Measurements from ENCODE around the gene SPSB3.

Gene SPSB3

DNA sequence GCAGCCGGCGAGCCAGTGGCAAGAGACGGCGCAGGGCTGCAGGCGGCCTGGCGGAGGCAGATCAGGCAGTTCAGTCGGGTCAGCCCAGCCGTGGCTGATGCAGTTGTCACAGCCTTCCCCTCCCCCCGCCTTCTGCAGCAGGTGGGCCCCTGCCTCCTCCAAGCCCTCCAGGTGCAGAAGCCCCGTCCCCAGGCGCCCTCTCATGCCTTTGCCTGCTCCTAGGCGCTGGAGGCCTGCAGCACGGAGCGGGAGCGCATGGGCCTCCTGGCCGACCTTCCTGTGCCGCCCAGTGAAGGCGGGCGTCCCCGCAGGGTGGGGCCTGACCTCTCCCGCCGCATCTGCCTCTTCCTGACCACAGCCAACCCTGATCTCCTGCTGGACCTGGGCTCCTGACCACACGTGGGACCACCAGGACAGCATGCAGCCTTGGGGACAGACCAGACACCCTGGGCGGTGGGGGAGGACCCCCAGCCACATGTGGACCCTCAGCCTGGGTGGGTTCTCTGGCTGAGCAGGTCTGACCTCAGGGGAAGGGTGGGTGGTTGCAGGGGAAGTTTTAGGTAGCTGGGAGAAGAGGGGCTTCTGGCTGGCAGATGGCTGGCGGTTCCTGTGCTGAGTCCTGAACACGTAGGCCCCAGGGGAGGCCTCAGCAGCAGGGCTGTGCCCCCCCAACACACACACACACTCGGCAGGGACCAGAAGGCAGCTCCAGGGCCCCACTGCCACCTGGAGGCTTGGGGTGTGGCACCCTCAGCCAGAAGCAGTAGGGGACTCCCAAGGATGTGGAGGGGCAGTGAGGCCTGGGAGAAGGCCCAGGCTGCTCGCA is 6.3 kb downstream of the SPSB3 start:
- in situ Hi-C loops (cut with MboI; ENCODE audit: low sequenced_read_pairs), result no loop called here

DNA sequence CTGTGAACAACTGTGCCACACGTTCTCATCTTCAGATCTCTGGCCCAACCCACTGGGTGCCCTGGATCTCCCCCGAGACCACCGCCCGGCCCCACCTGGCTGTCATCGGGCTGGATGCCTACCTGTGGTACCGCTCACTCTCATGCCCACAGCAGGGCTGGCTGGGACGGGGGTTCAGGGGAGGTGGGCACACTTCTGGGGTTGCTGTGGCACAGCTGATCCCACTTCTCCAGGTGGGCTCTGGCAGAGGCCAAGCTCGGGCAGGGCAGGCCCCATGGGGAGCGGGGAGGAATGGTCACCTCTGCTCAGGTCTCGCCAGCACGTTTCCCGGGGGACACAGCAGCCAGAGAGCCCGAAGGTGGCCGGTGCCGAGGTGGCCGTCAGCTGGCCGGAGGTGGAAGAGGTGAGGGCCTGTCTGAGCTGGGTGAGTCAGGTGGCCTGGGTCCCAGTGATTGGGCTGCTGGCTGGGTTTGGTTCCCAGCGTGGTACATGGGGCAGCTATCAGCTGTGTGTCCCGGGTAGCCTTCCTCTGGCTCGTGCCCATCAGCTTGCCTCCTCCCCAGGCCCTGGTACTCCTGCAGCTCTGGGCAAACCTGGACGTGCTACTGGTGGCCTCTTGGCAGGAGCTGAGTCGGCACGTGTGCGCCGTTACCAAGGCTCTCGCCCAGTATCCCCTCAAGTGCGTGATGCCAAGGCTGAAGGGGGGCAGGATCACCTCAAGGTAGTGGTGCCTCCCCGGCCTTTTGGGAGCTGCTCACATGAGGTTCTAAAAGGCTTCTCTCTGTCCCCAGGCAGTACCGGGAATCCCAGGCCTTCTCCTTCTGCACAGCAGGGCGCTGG is 7.1 kb downstream of the SPSB3 start:
- in situ Hi-C loops (cut with MboI; ENCODE audit: low sequenced_read_pairs), result no loop called here

DNA sequence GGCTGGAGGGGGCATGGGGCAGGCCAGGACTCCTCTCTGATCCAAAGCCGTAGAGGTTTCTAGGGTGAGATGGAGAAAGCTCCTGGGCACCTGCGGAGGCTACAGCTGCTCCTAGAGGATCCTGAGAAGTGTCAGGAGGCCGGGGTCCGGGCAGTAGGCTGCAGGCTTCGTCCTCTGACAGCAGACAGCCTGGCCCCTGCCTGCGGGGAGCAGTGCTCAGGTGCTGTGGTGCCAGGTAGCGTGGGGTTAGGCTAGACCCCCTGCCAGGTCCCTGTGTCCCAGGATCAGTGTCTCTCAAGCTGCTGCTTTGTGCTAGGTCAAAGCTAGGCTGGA is 8.0 kb downstream of the SPSB3 start:
- in situ Hi-C loops (cut with MboI; ENCODE audit: low sequenced_read_pairs), result no loop called here

DNA sequence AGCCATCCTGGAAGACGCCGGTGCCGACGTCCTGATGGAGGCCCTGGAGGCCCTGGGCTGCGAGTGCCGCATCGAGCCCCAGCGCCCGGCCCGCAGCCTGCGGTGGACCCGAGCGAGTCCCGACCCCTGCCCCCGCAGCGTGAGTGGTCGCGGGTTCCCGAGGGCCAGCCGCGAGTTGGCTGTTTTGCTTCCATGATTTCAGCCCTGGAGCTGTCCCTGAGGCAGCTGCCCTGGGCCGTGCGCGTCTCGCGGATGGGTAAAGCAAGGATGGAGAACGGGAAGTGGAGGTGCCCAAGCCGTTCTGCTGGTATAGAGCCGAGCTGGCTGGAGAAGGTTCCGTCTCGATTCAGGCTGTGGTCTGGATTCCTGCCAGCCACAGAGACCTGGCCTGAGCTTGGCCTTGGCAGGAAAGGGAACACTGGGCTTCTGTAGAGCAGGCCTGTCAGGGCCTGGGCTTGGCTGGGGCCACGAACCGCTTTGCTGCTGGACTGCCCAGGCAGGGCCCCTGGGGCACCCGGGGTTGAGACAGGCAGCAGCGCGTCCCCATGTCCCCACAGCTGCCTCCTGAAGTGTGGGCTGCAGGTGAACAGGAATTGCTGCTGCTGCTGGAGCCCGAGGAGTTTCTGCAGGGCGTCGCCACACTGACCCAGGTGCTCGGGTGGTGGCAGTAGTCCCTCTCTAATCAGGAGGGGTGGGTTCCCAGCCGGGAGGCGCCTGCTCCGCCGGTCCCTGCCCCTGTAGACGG is 8.5 kb downstream of the SPSB3 start:
- in situ Hi-C loops (cut with MboI; ENCODE audit: low sequenced_read_pairs), result no loop called here

DNA sequence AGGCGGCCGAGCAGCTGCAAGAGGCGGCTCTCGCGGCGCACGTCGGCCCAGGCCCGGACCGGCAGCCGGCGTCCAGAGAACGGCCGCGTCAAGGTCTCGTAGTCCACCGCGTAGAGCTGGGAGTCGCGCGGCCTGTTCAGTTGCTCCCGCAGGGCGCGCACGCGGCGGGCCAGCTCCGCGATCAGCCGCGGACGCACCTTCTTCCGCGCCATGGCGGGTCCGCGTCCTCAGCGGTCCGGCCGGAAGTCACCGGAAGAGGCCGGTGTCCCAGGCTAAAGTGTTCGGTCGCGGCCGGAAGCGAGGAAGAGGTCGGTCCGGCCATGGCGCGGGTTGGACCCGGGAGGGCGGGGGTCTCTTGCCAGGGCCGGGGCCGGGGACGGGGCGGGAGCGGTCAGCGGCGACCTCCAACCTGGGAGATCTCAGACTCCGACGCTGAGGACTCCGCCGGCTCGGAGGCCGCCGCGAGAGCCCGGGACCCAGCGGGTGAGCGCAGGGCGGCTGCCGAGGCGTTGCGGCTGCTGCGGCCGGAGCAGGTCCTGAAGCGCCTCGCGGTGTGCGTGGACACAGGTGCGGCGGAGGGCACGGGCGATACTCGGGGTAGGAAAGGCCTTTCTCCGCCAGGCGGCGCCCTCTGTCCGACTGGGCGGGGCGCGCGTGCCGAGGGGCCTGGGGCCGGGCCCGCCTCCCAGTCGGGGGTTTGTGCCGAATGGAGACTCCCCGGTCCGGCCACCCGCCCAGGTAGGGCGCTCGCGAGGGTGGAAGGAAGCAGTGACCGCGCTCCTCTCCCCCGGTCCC is 9.3 kb downstream of the SPSB3 start, which contains the start of gene MRPS34:
MRPS34 (minus strand) TSS at position 227 of the 795 bp plus-strand sequence; CDS start at position 212, 15 bp downstream.
- in situ Hi-C loops (cut with MboI; ENCODE audit: low sequenced_read_pairs), result no loop called here

DNA sequence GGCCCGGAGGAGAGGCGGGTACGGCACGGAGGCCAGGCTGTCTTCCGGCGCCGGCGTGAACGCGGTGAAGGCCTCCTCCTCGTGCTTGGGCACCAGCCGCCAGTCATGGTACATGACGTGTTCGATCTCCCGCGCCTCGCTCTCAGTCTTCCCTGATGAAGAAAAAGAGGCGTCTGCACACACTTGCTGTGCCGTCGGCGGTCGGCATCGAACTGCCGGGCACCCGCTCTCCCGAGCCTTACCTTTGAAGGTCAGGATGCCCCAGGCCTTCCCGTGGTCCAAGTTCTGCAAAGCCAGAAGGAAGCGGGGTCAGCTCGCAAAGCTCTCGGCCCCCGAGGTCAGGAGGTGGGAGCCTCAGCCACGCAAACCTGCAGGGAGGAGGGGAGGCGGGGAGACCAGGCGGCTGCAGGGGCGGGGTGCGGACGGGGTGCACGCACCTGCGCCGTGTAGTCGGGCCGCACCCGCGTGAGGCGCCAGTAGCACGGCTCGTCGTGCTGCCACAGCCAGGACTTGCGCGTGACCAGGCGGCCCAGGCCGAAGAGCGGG is 9.9 kb downstream of the SPSB3 start, which contains the start of gene EME2:
EME2 (plus strand) TSS at position 449 of the 546 bp plus-strand sequence. CDS start 418 bp downstream, outside the sequence.
- in situ Hi-C loops (cut with MboI; ENCODE audit: low sequenced_read_pairs), result no loop called here

DNA sequence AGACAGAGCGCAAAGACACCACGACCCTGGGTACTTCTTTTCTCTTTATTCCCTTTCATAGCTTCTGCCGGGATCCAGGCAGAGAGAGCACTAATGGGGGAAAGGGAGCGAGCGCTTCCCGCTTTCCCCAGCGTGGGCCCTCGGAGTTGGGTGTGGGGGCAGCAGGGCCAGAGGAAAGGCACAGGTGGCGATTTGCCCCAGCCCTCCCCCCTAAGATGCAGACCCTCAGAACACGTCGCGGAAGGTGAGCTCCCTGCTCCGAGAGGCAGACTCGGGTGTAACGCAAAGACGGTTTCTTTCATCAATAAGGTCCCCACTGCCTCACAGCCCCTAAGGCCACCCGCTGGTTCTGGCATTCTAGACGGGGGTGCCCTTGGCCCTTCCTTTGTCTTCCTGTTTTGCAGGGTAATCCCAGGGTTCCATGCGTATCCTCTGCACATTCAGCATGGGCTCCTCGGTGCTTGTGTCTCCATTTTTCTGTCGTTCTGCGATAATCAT is 10.5 kb downstream of the SPSB3 start:
- in situ Hi-C loops (cut with MboI; ENCODE audit: low sequenced_read_pairs), result no loop called here

DNA sequence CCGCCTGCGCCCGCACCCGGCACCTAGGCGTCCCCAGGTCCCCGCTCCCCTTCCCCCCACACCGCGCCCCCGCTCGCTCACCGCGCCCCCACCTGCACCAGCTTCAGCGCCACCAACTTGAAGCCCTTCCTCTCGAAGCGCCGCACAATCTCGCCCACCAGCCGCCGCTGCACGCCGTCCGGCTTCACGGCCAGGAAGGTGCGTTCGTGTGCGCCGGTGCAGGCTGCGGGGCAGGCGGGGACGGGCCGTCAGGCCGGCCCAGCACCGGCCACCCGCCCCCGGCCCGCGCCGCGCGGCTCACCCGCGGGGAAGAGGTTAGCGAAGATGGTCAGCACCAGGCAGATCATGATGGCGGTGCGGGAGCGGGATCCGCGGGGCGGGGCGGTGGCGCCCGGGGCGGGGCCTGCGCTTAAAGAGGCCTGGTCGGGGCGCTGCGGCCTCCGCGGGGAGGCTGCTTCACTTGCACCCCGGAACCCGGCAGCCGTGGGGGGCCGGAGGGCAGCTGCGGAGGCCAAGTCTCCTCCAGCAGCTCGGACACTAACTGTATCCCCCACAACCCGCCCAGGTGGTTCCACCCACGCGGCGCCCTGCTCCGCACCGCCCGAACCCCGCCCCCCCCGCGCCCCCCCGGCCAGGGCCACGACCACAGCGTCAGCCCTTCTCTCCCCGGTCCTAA is 11.0 kb downstream of the SPSB3 start, which contains the start of gene NME3:
NME3 (minus strand) TSS at position 356 of the 676 bp plus-strand sequence; CDS start at position 347, 9 bp downstream.
- in situ Hi-C loops (cut with MboI; ENCODE audit: low sequenced_read_pairs), result no loop called here

DNA sequence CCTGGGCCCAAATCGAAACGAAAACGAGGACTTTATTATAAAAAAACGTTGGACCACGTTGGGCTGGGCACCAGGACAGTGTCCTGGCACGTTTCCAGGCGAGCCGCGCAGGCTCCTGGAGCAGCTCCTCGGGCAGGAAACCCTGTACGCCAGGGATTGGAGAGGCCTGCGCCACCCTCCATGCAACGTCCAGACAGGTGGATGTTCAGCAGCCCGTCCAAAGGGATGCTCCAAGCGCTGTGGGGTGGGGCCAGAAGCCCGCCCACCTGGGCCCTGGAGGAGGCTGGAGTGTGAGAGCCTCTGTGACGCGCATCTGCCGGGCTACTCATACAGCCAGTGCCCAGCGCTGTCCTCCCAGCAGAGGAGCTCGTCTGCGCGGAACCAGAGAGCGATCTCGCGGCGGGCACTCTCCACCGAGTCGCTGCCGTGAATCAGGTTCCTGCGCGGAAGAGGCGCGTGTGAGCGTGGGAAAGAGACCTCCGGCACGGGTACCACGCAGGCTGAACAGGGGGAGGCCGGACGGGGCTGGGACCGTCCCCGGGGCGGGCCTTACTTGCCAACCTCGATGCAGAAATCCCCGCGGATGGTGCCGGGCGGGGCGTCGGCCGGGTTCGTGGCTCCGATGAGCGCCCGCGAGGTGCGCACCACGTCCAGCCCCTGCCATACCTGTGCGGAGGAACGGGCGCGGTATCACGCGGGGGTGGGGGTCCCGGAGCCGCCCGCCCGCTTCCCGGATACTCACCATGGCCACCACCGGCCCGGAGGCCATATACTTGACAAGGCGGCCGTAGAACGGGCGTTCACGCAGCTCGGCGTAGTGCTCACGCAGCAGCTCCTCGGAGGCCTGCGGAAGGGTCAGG is 11.8 kb downstream of the SPSB3 start:
- in situ Hi-C loops (cut with MboI; ENCODE audit: low sequenced_read_pairs), result no loop called here

DNA sequence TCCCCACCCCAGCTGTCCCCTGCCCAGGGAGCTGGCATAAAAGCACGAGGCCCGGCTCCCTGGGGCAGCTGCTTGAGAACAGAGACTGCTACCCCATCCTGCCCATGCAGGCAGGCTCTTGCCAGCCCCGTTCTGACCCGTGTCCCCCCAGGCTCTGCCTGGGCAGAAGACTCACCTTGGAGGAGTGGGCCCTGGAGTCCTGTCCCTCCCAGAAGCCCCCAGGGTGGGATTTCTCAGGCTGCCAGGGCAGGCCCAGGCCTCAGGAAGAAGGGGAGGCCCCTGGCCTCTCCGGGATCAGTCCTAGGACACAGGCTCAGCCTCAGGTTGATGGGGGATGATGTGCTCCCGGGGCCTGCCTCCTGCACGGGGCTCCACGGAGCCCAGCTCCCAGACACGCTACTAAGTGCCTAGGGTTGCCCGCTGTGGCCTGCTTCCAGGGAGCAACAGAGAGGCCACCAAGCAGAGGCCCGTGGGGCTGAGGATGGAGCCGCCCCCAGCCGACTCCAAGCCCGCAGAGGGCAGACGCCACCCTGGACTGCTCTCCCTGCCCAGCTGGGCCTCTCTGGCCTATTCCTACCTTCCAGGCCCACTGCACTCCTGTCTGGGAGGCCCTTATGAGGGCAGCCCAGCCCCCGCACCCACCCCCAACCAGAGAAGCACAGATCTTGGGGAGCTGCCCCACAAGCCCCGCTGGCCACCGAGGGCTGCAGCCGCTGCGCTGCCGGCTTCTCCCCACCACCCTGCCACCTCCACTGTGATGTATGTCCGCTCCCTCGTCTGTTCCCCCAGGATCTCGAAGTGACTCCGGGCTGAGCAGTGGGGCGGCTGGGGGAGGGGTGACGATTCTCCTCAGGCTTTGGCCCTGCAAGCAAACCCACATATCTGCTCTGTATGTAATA is 12.7 kb downstream of the SPSB3 start:
- in situ Hi-C loops (cut with MboI; ENCODE audit: low sequenced_read_pairs), result no loop called here

DNA sequence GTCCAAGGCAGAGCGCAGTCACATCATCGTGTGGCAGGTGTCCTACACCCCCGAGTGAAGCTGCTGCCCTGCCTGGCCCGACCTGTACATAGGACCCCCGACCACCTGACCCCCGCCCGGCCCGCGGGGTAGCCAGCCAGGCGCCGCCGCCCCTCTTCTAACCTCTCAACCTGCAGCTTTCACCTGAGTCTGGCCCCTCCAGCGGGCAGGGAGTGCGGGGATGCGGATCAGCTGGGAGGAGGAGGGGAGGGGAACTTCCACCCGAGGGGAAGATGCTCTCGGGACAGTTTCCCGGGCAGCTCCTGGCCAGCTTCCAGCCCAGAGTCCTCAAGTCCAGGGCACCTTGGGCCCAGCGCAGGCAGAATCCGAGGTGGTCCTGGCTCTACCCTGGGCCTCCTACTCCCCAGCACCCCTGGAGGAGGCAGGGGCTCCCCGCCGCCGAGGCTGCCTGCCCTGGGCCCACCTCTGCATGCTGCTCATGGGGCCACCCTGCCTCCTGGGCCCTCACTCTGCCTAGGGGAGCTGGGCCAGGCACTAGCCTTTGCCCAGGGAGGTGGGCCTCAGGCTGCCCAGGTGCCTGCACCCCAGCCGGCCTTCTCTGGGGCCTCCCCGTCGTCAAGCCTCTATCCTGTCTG is 13.5 kb downstream of the SPSB3 start:
- in situ Hi-C loops (cut with MboI; ENCODE audit: low sequenced_read_pairs), result no loop called here

DNA sequence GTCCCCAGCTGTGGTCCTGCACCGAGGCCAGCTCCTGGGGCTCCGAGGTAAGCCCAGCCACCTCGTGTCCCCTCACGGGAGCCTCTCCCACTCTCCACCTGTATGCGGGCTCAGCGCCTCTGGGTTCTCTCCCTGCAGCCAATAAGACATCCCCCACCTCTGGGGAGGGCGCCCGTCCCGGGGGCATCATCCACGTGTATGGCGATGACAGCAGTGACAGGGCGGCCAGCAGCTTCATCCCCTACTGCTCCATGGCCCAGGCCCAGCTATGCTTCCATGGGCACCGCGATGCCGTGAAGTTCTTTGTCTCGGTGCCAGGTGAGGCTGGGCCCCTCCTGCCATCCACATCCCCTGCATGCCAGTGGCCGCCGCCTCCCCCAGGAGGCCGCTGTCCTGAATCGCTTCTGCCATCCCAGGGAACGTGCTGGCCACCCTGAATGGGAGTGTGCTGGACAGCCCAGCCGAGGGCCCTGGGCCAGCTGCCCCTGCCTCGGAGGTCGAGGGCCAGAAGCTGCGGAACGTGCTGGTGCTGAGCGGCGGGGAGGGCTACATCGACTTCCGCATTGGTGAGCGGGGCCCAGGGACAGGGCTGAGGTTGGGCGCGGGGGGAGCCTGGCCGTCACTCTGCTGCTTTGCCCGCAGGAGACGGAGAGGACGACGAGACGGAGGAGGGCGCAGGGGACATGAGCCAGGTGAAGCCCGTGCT is 14.2 kb downstream of the SPSB3 start:
- in situ Hi-C loops (cut with MboI; ENCODE audit: low sequenced_read_pairs), result no loop called here

DNA sequence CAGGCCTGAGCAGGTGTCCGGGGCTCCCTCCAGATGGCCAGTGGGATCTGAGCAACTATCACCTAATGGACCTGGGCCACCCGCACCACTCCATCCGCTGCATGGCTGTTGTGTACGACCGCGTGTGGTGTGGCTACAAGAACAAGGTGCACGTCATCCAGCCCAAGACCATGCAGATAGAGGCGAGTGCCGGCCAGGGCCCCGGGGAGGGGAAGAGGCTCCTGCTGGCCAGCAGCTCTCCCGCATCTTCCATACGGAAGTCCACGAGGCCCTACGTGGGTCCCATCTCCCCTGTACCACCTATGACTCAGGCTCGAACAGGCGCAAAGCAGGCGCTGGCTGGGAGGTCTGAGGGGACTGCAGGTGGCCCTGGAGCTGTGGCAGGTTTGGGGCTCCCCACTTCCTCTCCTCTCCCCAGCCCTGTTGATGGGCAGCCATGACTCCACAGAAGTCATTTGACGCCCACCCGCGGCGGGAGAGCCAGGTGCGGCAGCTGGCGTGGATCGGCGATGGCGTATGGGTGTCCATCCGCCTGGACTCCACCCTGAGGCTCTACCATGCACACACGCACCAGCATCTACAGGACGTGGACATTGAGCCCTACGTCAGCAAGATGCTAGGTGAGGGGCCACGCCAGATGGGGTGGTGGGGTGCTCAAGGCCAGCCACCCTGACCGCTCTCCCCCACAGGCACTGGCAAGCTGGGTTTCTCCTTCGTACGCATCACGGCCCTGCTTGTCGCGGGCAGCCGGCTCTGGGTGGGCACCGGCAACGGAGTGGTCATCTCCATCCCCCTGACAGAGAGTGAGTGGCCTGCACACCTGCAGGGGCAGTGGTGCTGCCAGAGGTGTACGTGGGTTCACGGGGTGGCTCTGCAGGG is 15.0 kb downstream of the SPSB3 start:
- in situ Hi-C loops (cut with MboI; ENCODE audit: low sequenced_read_pairs), result no loop called here

DNA sequence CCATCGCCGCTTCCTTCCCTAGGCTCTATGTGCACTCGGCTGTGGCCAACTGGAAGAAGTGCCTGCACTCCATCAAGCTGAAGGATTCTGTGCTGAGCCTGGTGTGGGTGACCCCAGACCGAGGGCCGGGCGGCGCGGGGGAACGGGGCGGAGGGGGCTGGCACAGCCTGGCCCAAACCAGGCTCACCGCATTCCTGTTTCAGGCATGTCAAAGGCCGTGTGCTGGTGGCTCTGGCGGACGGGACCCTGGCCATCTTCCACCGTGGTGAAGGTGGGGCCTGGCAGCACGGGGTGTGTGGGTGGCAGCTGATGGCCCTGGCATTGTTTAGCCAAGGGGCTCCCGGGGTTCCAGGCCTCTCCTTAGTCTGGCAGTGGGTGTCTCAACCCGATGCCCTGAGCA is 15.7 kb downstream of the SPSB3 start:
- in situ Hi-C loops (cut with MboI; ENCODE audit: low sequenced_read_pairs), result no loop called here

DNA sequence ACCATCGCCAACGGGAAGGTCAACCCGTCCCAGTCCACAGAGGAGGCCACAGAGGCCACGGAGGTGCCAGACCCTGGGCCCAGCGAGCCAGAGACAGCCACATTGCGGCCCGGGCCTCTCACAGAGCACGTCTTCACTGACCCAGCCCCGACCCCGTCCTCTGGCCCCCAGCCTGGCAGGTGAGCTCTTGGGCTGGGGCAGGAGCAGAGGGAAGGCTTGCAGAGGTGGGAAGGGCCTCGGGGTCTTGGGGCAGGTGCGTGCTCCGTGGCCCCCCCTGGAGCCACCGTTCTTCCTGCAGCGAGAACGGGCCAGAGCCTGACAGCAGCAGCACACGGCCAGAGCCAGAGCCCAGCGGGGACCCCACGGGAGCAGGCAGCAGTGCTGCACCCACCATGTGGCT is 16.1 kb downstream of the SPSB3 start:
- in situ Hi-C loops (cut with MboI; ENCODE audit: low sequenced_read_pairs), result no loop called here
